ENCODE measurements around the gene IL23R.

Gene IL23R

GRCh38 chr1:67169932-67170331 lies 3.7 kb downstream of the IL23R start:
- TF ChIP-seq CTCF (conservative IDR thresholded peaks at IDR 0.05): no peak
- no peak overlapping the region for H3K27ac ChIP-seq

- no peak for TF ChIP-seq CTCF (conservative IDR thresholded peaks at IDR 0.05)
- H3K27ac ChIP-seq: no peak overlapping the region
Measured at GRCh38 chr1:67170751-67171573, 4.7 kb downstream of the IL23R start.

- no peak overlapping the region for H3K27ac ChIP-seq
- TF ChIP-seq CTCF (conservative IDR thresholded peaks at IDR 0.05): no peak
Measured at GRCh38 chr1:67171574-67171955, 5.3 kb downstream of the IL23R start.

- H3K27ac ChIP-seq: no peak overlapping the region
- no peak for TF ChIP-seq CTCF (conservative IDR thresholded peaks at IDR 0.05)
Measured at GRCh38 chr1:67171978-67172377, 5.7 kb downstream of the IL23R start.

- TF ChIP-seq CTCF (conservative IDR thresholded peaks at IDR 0.05): no peak
Measured at GRCh38 chr1:67173988-67174387, 7.7 kb downstream of the IL23R start.

GRCh38 chr1:67174716-67175284 lies 8.5 kb downstream of the IL23R start:
- no peak overlapping the region for H3K27ac ChIP-seq
- TF ChIP-seq CTCF (conservative IDR thresholded peaks at IDR 0.05): no peak

More at GRCh38 chr1:67173988-67174387, 7.7 kb downstream of the IL23R start:
- no peak overlapping the region for H3K27ac ChIP-seq

GRCh38 chr1:67175530-67176087 lies 9.4 kb downstream of the IL23R start:
- TF ChIP-seq CTCF (conservative IDR thresholded peaks at IDR 0.05): no peak
- H3K27ac ChIP-seq: no peak overlapping the region
